SU-DHL-6 (cell line): ENCODE measurements around the gene GSK3B.

Experiments used
- EZH2phosphoT487 ChIP-seq: fragments of 200-600 bp; sonication (generic), shearing (Covaris generic); conservative IDR thresholded peaks from 2 replicates; pipeline ENCODE4 v1.6.1; 2018; ENCODE audit warnings: mild to moderate bottlenecking, antibody characterized with exemption, low read length, moderate library complexity, mixed read lengths
- TF ChIP-seq, protein P1 (sequence below): fragments of 200-600 bp; sonication (generic); IDR thresholded peaks from one replicate; pipeline ENCODE4 v1.5.1; 2017; ENCODE audit warnings: antibody characterized with exemption, mild to moderate bottlenecking, low read length, moderate library complexity; ENCODE audit not compliant: insufficient read depth, poor library complexity, severe bottlenecking

- TF ChIP-seq EZH2phosphoT487: no peak
- TF ChIP-seq, protein P1, sequence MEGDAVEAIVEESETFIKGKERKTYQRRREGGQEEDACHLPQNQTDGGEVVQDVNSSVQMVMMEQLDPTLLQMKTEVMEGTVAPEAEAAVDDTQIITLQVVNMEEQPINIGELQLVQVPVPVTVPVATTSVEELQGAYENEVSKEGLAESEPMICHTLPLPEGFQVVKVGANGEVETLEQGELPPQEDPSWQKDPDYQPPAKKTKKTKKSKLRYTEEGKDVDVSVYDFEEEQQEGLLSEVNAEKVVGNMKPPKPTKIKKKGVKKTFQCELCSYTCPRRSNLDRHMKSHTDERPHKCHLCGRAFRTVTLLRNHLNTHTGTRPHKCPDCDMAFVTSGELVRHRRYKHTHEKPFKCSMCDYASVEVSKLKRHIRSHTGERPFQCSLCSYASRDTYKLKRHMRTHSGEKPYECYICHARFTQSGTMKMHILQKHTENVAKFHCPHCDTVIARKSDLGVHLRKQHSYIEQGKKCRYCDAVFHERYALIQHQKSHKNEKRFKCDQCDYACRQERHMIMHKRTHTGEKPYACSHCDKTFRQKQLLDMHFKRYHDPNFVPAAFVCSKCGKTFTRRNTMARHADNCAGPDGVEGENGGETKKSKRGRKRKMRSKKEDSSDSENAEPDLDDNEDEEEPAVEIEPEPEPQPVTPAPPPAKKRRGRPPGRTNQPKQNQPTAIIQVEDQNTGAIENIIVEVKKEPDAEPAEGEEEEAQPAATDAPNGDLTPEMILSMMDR: no peak
Observed at GRCh38 chr3:119778176-119778575, 316.1 kb downstream of the GSK3B start.
